Nephron (organoid): ENCODE data around the gene CFAP157.

Experiments
- H3K27ac Mint-ChIP-seq, 3 experiments: 2 replicates each; pipeline ENCODE4 v1.8.0; 2020; ENCODE audit warnings: mixed read lengths in 3 of 3, mild to moderate bottlenecking in 2 of 3, moderate library complexity in 1 of 3
- H3K27me3 Mint-ChIP-seq: 2 replicates; pipeline ENCODE4 v1.8.0; 2021; ENCODE audit warnings: low read depth, mild to moderate bottlenecking, moderate library complexity, mixed read lengths
- H3K36me3 Mint-ChIP-seq: 2 replicates; pipeline ENCODE4 v1.8.0; 2020; ENCODE audit warnings: low read depth, mixed read lengths
- H3K4me1 Mint-ChIP-seq: 2 replicates; pipeline ENCODE4 v1.8.0; 2020; ENCODE audit warnings: mixed read lengths
- H3K4me3 Mint-ChIP-seq, 3 experiments: 2 replicates each; pipeline ENCODE4 v1.8.0; 2020; ENCODE audit warnings: mild to moderate bottlenecking in 3 of 3, mixed read lengths in 3 of 3, moderate library complexity in 2 of 3
- H3K9me3 Mint-ChIP-seq: 2 replicates; pipeline ENCODE4 v1.8.0; 2020; ENCODE audit warnings: mixed read lengths
- CTCF ChIP-seq, 3 experiments: fragments of 200-600 bp; sonication (generic); IDR thresholded peaks; one replicate each; pipeline ENCODE4 v1.5.0; 2021; ENCODE audit warnings: antibody characterized with exemption in 3 of 3; ENCODE audit not compliant: unreplicated experiment in 3 of 3

CFAP157 gene

GRCh38 chr9:127730262-127730661 lies 23.5 kb downstream of the CFAP157 start:
- Mint-ChIP-seq H3K27me3 (peaks cover 4% of the 10 kb centered on the region), H3K4me1 (no peaks in the 10 kb centered on the region), H3K27ac (no peak overlapping the region), H3K36me3 (no peaks in the 10 kb centered on the region), H3K4me3 (no peak overlapping the region), H3K9me3 (no peaks in the 10 kb centered on the region)
- no peak for TF ChIP-seq CTCF (IDR thresholded peaks at IDR 0.05; ENCODE audit: unreplicated experiment in 3 of 3)

GRCh38 chr9:127730799-127731410 lies 24.1 kb downstream of the CFAP157 start:
- Mint-ChIP-seq H3K36me3 (no peaks in the 10 kb centered on the region), H3K4me3 (peak overlapping the region in 1 of 3 experiments; percentile 22), H3K27ac (no peak overlapping the region), H3K27me3 (peaks cover 4% of the 10 kb centered on the region), H3K4me1 (no peaks in the 10 kb centered on the region), H3K9me3 (no peaks in the 10 kb centered on the region)
- no peak for TF ChIP-seq CTCF (IDR thresholded peaks at IDR 0.05; ENCODE audit: unreplicated experiment in 3 of 3)

- Mint-ChIP-seq H3K9me3 (no peaks in the 10 kb centered on the region), H3K36me3 (no peaks in the 10 kb centered on the region), H3K27me3 (peaks cover 7% of the 10 kb centered on the region), H3K4me1 (no peaks in the 10 kb centered on the region), H3K27ac (no peak overlapping the region), H3K4me3 (peak overlapping the region in 1 of 3 experiments; percentile 41)
- no peak for TF ChIP-seq CTCF (IDR thresholded peaks at IDR 0.05; ENCODE audit: unreplicated experiment in 3 of 3)
Observed at GRCh38 chr9:127731938-127732337, 25.1 kb downstream of the CFAP157 start.

- no peaks in the 10 kb centered on the region for H3K36me3 Mint-ChIP-seq
- peak overlapping the region; percentile 25 to 60 (median 38) for H3K4me3 Mint-ChIP-seq
- no peak for TF ChIP-seq CTCF (IDR thresholded peaks at IDR 0.05; ENCODE audit: unreplicated experiment in 3 of 3)
- H3K4me1 Mint-ChIP-seq, result no peaks in the 10 kb centered on the region
- peaks cover 7% of the 10 kb centered on the region for H3K27me3 Mint-ChIP-seq
- no peak overlapping the region for H3K27ac Mint-ChIP-seq
- no peaks in the 10 kb centered on the region for H3K9me3 Mint-ChIP-seq
Observed at GRCh38 chr9:127732444-127732843, 25.7 kb downstream of the CFAP157 start.

- no peak for TF ChIP-seq CTCF (IDR thresholded peaks at IDR 0.05; ENCODE audit: unreplicated experiment in 3 of 3)
- Mint-ChIP-seq H3K9me3 (no peaks in the 10 kb centered on the region), H3K36me3 (peaks cover 6% of the 10 kb centered on the region), H3K4me3 (peak overlapping the region; percentile 86 to 88 (median 87)), H3K4me1 (no peaks in the 10 kb centered on the region), H3K27me3 (peaks cover 7% of the 10 kb centered on the region), H3K27ac (peak overlapping the region in 1 of 3 experiments; percentile 30)
Observed at GRCh38 chr9:127733614-127734013, 26.8 kb downstream of the CFAP157 start.

- TF ChIP-seq CTCF (IDR thresholded peaks at IDR 0.05; ENCODE audit: unreplicated experiment in 3 of 3), result no peak
- peak overlapping the region; percentile 86 to 88 (median 87) for H3K4me3 Mint-ChIP-seq
- peak overlapping the region in 2 of 3 experiments; percentile 75 to 76 for H3K27ac Mint-ChIP-seq
- peaks cover 6% of the 10 kb centered on the region for H3K36me3 Mint-ChIP-seq
- H3K27me3 Mint-ChIP-seq, result peaks cover 5% of the 10 kb centered on the region
- no peaks in the 10 kb centered on the region for H3K9me3 Mint-ChIP-seq
- no peaks in the 10 kb centered on the region for H3K4me1 Mint-ChIP-seq
Observed at GRCh38 chr9:127734247-127734746, 27.5 kb downstream of the CFAP157 start.
